Esophagus squamous epithelium (tissue), 4 donors: ENCODE measurements around the gene ZNF358.

Experiments used
- POLR2A ChIP-seq, 4 donors: fragments of 450-650 bp; IDR thresholded peaks; one replicate each; pipeline ENCODE4 v1.6.1; 2017; ENCODE audit warnings: antibody characterized with exemption in 4 of 4, mild to moderate bottlenecking in 4 of 4, moderate library complexity in 3 of 4
- TF ChIP-seq, protein P1 (sequence below), 6 experiments: fragments of 450-650 bp in 4 of 6; fragments of 200-600 bp in 2 of 6; sonication (generic) in 2 of 6; IDR thresholded peaks; one replicate each; pipeline ENCODE4 v1.5.1; 2016 to 2019; ENCODE audit warnings: antibody characterized with exemption in 6 of 6, mild to moderate bottlenecking in 4 of 6, moderate library complexity in 4 of 6

DNA sequence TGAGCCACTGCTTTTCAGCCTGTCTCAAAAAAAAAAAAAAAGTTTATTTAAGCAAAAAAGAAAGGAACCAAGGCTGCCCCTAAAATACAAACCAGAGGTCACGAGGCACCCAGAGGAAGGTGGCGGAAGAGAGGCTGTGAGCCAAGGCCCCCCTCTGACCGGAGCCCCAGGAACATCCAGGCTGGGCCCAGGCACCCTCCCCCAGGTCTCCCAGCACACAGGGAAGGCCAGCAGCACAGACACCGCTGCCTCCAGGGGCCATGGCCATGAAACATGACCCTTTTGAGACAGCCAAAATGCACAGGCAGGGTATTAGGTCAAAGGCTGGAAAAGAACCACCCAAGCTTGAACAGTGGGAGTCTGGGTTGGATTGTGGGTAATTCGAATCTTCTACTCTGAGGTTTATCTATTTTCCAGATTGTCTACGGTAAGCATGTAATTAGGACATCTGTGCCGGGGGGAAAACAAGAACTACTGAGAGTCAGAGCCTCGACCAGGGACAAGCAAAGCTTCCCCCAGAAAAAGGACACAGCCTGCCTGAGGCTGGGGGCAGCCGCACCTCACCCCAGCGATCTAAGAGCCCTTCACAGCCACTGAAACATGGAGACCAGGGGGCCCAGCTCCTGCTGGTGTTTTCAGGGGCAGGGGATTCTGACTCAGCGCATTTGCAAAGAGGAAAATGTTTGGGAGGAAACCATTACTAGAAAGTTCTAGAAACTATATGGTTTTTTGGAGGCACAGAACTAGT lies 35.5 kb upstream of the ZNF358 start:
- no peak for TF ChIP-seq POLR2A (IDR thresholded peaks at IDR 0.05)
- TF ChIP-seq, protein P1, sequence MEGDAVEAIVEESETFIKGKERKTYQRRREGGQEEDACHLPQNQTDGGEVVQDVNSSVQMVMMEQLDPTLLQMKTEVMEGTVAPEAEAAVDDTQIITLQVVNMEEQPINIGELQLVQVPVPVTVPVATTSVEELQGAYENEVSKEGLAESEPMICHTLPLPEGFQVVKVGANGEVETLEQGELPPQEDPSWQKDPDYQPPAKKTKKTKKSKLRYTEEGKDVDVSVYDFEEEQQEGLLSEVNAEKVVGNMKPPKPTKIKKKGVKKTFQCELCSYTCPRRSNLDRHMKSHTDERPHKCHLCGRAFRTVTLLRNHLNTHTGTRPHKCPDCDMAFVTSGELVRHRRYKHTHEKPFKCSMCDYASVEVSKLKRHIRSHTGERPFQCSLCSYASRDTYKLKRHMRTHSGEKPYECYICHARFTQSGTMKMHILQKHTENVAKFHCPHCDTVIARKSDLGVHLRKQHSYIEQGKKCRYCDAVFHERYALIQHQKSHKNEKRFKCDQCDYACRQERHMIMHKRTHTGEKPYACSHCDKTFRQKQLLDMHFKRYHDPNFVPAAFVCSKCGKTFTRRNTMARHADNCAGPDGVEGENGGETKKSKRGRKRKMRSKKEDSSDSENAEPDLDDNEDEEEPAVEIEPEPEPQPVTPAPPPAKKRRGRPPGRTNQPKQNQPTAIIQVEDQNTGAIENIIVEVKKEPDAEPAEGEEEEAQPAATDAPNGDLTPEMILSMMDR (IDR thresholded peaks at IDR 0.05) = no peak
